ENCODE measurements around the gene JUN. TPM values are rescaled to one million over a fixed set of nuclear protein-coding genes. Genes with fewer than 3 reads are reported as not detected.

JUN gene
- total RNA-seq, 1 experiment from 2014 or later, result 71.5 TPM

DNA sequence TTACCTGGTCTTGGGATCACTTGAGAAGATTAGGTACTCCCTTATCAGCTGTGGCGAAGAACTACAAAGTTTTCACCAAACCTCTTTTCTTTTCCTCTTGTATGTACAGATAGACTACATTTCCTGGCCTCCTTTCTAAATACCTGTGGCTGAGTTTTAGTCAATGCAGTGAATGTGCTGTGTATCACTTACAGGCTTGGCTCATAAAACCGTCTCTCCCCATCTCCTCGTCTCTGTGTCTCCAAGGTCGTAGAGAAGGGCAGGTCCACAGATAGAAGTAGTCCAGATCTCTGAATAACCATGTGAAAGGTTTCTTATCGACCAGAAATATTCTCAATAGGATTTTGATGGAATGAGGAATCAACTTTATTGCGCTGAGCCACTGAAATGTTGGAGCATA, 9.0 kb upstream of the JUN start:
- no peak overlapping the region for H3K4me3 Mint-ChIP-seq (ENCODE audit: unreplicated experiment)
- TF ChIP-seq, protein P1, sequence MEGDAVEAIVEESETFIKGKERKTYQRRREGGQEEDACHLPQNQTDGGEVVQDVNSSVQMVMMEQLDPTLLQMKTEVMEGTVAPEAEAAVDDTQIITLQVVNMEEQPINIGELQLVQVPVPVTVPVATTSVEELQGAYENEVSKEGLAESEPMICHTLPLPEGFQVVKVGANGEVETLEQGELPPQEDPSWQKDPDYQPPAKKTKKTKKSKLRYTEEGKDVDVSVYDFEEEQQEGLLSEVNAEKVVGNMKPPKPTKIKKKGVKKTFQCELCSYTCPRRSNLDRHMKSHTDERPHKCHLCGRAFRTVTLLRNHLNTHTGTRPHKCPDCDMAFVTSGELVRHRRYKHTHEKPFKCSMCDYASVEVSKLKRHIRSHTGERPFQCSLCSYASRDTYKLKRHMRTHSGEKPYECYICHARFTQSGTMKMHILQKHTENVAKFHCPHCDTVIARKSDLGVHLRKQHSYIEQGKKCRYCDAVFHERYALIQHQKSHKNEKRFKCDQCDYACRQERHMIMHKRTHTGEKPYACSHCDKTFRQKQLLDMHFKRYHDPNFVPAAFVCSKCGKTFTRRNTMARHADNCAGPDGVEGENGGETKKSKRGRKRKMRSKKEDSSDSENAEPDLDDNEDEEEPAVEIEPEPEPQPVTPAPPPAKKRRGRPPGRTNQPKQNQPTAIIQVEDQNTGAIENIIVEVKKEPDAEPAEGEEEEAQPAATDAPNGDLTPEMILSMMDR (IDR thresholded peaks at IDR 0.05; ENCODE audit: unreplicated experiment), result no peak
- no peaks in the 10 kb centered on the region for H3K9me3 Mint-ChIP-seq (ENCODE audit: unreplicated experiment)
- ChIA-PET POLR2A (no interaction called here), CTCF (no interaction called here)
- H3K27ac Mint-ChIP-seq (ENCODE audit: low read depth, unreplicated experiment), result no peak overlapping the region
- no peaks in the 10 kb centered on the region for H3K36me3 Mint-ChIP-seq (ENCODE audit: insufficient read depth, unreplicated experiment)
- peaks cover 9% of the 10 kb centered on the region for H3K4me1 Mint-ChIP-seq (ENCODE audit: insufficient read depth, unreplicated experiment)
- intact Hi-C loops (cut with micrococcal nuclease), result no loop called here
- no TSS peak for BruUV-seq (replicated peaks)
- DNase-seq (ENCODE audit: unreplicated experiment), result no peak
- no peaks in the 10 kb centered on the region for H3K27me3 Mint-ChIP-seq (ENCODE audit: insufficient read depth, unreplicated experiment)

GRCh38 chr1:58791106-58791505, 7.3 kb upstream of the JUN start:
- peaks cover 9% of the 10 kb centered on the region for H3K4me1 Mint-ChIP-seq (ENCODE audit: insufficient read depth, unreplicated experiment)
- TF ChIP-seq, protein P1 (IDR thresholded peaks at IDR 0.05; ENCODE audit: unreplicated experiment), result no peak
- ChIA-PET CTCF (no interaction called here), POLR2A (no interaction called here)
- no peak overlapping the region for H3K27ac Mint-ChIP-seq (ENCODE audit: low read depth, unreplicated experiment)
- intact Hi-C loops (cut with micrococcal nuclease), result no loop called here
- no peaks in the 10 kb centered on the region for H3K36me3 Mint-ChIP-seq (ENCODE audit: insufficient read depth, unreplicated experiment)
- no peaks in the 10 kb centered on the region for H3K27me3 Mint-ChIP-seq (ENCODE audit: insufficient read depth, unreplicated experiment)
- no peak overlapping the region for H3K4me3 Mint-ChIP-seq (ENCODE audit: unreplicated experiment)
- H3K9me3 Mint-ChIP-seq (ENCODE audit: unreplicated experiment), result no peaks in the 10 kb centered on the region
- DNase-seq (ENCODE audit: unreplicated experiment), result no peak
- BruUV-seq (replicated peaks), result no TSS peak

DNA sequence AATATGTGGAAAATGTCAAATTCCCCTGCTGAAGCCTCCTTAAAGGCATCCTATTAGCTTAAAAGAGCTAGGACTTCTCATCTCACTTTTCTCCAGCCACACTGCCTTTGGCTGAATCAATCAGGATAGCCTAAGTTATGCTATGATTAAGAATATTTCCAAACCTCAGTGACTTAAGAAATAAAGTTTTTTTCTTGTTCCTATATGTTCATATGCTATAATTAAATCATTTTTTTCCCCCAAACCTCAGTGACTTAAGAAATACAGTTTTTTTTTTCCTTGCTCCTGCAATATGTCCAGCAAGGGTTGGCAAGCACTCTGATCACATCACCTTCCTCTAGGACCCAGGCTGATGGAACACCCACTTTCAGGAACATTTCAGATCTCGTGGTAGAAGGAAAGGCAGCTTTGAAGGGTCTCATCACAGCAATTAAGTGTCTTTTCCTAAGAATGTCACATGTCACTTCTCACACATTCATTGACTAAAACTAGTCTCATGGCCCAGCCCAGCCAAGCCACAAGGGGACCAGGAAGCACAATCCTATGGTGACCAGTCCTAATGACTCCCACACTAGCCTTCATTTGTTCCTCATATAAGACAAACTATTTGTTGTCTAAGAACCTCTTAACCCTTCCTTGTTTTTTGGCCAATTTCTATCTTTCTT, 6.3 kb upstream of the JUN start:
- Mint-ChIP-seq H3K27me3 (ENCODE audit: insufficient read depth, unreplicated experiment) (no peaks in the 10 kb centered on the region), H3K36me3 (ENCODE audit: insufficient read depth, unreplicated experiment) (no peaks in the 10 kb centered on the region), H3K27ac (ENCODE audit: low read depth, unreplicated experiment) (no peak overlapping the region), H3K4me1 (ENCODE audit: insufficient read depth, unreplicated experiment) (peaks cover 9% of the 10 kb centered on the region), H3K9me3 (ENCODE audit: unreplicated experiment) (no peaks in the 10 kb centered on the region), H3K4me3 (ENCODE audit: unreplicated experiment) (no peak overlapping the region)
- intact Hi-C loops (cut with micrococcal nuclease), result loop anchor here (10.0 kb wide), 3 partner anchors 255 to 575 kb away; no protein-coding TSS in a partner anchor
- DNase-seq (ENCODE audit: unreplicated experiment), result no peak
- TF ChIP-seq, protein P1 (IDR thresholded peaks at IDR 0.05; ENCODE audit: unreplicated experiment), result no peak
- CTCF ChIA-PET, result interaction anchor here (0.6 to 1.4 kb wide), 2 partner anchors 876 to 909 kb away, joined by 4 to 5 read pairs; no protein-coding TSS in a partner anchor
- POLR2A ChIA-PET, result interaction anchor here (0.7 to 1.0 kb wide), 3 partner anchors 33 to 637 kb away, joined by 3 read pairs; partner anchors contain the start of gene FGGY
- no TSS peak for BruUV-seq (replicated peaks)

DNA sequence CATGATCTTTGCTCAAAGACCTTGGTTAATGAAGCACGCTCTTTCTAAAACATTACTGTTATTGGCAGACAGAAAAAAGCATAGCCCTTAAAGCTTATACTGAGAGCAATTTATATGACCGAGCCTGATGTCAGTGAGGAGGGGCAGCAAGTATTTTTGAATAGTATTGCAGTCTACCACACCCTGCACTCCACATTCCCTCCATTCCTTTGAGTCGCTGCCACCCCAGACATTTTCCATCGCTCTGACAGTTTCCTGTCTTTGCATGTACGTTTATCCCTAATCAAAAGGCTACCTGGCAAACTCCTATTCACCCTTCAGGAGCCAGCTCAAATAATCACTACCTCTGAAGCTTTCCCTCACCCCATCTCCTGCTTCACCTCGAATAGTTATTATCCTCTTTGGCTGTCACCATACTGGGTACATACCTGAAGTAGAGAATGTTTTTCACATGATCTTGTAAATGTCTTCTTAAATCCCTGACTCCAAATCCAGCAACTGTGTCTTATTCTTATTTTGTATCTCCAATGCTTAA, 5.5 kb upstream of the JUN start:
- intact Hi-C loops (cut with micrococcal nuclease), result loop anchor here (10.0 kb wide), 3 partner anchors 255 to 575 kb away; no protein-coding TSS in a partner anchor
- no TSS peak for BruUV-seq (replicated peaks)
- DNase-seq (ENCODE audit: unreplicated experiment), result no peak
- Mint-ChIP-seq H3K27me3 (ENCODE audit: insufficient read depth, unreplicated experiment) (no peaks in the 10 kb centered on the region), H3K4me3 (ENCODE audit: unreplicated experiment) (no peak overlapping the region), H3K9me3 (ENCODE audit: unreplicated experiment) (no peaks in the 10 kb centered on the region), H3K27ac (ENCODE audit: low read depth, unreplicated experiment) (no peak overlapping the region), H3K36me3 (ENCODE audit: insufficient read depth, unreplicated experiment) (no peaks in the 10 kb centered on the region), H3K4me1 (ENCODE audit: insufficient read depth, unreplicated experiment) (peaks cover 9% of the 10 kb centered on the region)
- POLR2A ChIA-PET, result interaction anchor here (0.7 to 1.0 kb wide), 7 partner anchors 8 to 638 kb away, joined by 3 to 4 read pairs (median 3); partner anchors contain the start of gene FGGY
- CTCF ChIA-PET, result interaction anchor here (1.4 kb wide), 1 partner anchor 909 kb away, joined by 4 read pairs; no protein-coding TSS in a partner anchor
- TF ChIP-seq, protein P1 (IDR thresholded peaks at IDR 0.05; ENCODE audit: unreplicated experiment), result no peak
